Measurements from ENCODE around the gene OPCML. TPM values are rescaled to one million over a fixed set of nuclear protein-coding genes. Genes with fewer than 3 reads are reported as not detected.

The OPCML gene
- total and polyA plus RNA-seq, 4 donors = under 0.01 to 1.3 (median 0.88) TPM; not detected in 1

GRCh38 chr11:132595711-132596134, 936.6 kb downstream of the OPCML start:
- H3K4me3 ChIP-seq (ENCODE audit: low read length in 2 of 2) = no peak overlapping the region
- intact Hi-C loops (cut with DNase I) = no loop called here
- no peaks in the 10 kb centered on the region for H3K27me3 ChIP-seq (ENCODE audit: control insufficient read depth in 1 of 2, insufficient read depth in 2 of 2, low read length in 1 of 2)
- no peak for DNase-seq
- no peaks in the 10 kb centered on the region for H3K9me3 ChIP-seq (ENCODE audit: control insufficient read depth, low read length)
- H3K36me3 ChIP-seq (ENCODE audit: control insufficient read depth in 1 of 2, insufficient read depth in 2 of 2, low read length in 1 of 2) = no peaks in the 10 kb centered on the region
- no peak for ATAC-seq (ENCODE audit: low FRiP score)
- WGBS, 2 donors = 0 to 3% methylated on average over 1 of the region's 1 CpG
- H3K27ac ChIP-seq (ENCODE audit: low read depth in 1 of 2, low read length in 2 of 2) = no peak overlapping the region
- no peaks in the 10 kb centered on the region for H3K4me1 ChIP-seq (ENCODE audit: control insufficient read depth in 1 of 2, insufficient read depth in 2 of 2, low read length in 2 of 2)

- no peaks in the 10 kb centered on the region for H3K36me3 ChIP-seq (ENCODE audit: control insufficient read depth in 1 of 2, insufficient read depth in 2 of 2, low read length in 1 of 2)
- intact Hi-C loops (cut with DNase I) = no loop called here
- H3K4me3 ChIP-seq (ENCODE audit: low read length in 2 of 2) = no peak overlapping the region
- H3K4me1 ChIP-seq (ENCODE audit: control insufficient read depth in 1 of 2, insufficient read depth in 2 of 2, low read length in 2 of 2) = no peaks in the 10 kb centered on the region
- ATAC-seq (ENCODE audit: low FRiP score) = no peak
- H3K27ac ChIP-seq (ENCODE audit: low read depth in 1 of 2, low read length in 2 of 2) = no peak overlapping the region
- H3K9me3 ChIP-seq (ENCODE audit: control insufficient read depth, low read length) = no peaks in the 10 kb centered on the region
- no peak for DNase-seq
- WGBS, 2 donors = 32 to 45% methylated on average over 1 of the region's 1 CpG
- H3K27me3 ChIP-seq (ENCODE audit: control insufficient read depth in 1 of 2, insufficient read depth in 2 of 2, low read length in 1 of 2) = no peaks in the 10 kb centered on the region
Observed at GRCh38 chr11:132595246-132595645, 937.1 kb downstream of the OPCML start.

DNA sequence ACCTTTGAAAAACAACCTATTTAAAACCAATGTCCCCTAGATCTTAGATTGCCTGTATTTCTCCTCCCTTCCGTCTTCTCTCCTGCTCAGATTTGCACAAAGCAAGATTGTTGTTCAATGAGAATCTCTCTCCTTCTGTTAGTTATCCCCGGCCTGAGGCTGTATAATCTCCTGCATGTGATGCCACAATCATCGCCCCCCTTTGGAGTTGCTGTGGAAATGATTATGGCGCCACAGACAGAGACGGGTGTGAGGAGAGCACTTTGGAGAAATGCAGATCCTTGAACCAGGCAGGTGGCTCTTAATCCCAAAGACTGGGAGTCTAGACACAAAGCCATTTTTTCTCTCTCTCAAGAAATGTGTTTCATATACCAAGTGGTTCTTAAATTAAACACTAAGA, 941.3 kb downstream of the OPCML start:
- 77 to 85% methylated on average over 5 of the region's 5 CpGs for WGBS, 2 donors
- intact Hi-C loops (cut with DNase I) = no loop called here
- Histone ChIP-seq H3K36me3 (ENCODE audit: control insufficient read depth in 1 of 2, insufficient read depth in 2 of 2, low read length in 1 of 2) (no peaks in the 10 kb centered on the region), H3K4me3 (ENCODE audit: low read length in 2 of 2) (no peak overlapping the region), H3K27me3 (ENCODE audit: control insufficient read depth in 1 of 2, insufficient read depth in 2 of 2, low read length in 1 of 2) (no peaks in the 10 kb centered on the region), H3K9me3 (ENCODE audit: control insufficient read depth, low read length) (no peaks in the 10 kb centered on the region), H3K27ac (ENCODE audit: low read depth in 1 of 2, low read length in 2 of 2) (no peak overlapping the region), H3K4me1 (ENCODE audit: control insufficient read depth in 1 of 2, insufficient read depth in 2 of 2, low read length in 2 of 2) (no peaks in the 10 kb centered on the region)
- DNase-seq = no peak
- no peak for ATAC-seq (ENCODE audit: low FRiP score)

GRCh38 chr11:132590554-132590953, 941.7 kb downstream of the OPCML start:
- Histone ChIP-seq H3K27ac (ENCODE audit: low read depth in 1 of 2, low read length in 2 of 2) (no peak overlapping the region), H3K4me3 (ENCODE audit: low read length in 2 of 2) (no peak overlapping the region), H3K9me3 (ENCODE audit: control insufficient read depth, low read length) (no peaks in the 10 kb centered on the region), H3K4me1 (ENCODE audit: control insufficient read depth in 1 of 2, insufficient read depth in 2 of 2, low read length in 2 of 2) (no peaks in the 10 kb centered on the region), H3K27me3 (ENCODE audit: control insufficient read depth in 1 of 2, insufficient read depth in 2 of 2, low read length in 1 of 2) (no peaks in the 10 kb centered on the region), H3K36me3 (ENCODE audit: control insufficient read depth in 1 of 2, insufficient read depth in 2 of 2, low read length in 1 of 2) (no peaks in the 10 kb centered on the region)
- intact Hi-C loops (cut with DNase I) = no loop called here
- DNase-seq (no peak), ATAC-seq (ENCODE audit: low FRiP score) (no peak)
- WGBS, 2 donors = 36 to 49% methylated on average over 7 of the region's 7 CpGs

- no peak overlapping the region for H3K27ac ChIP-seq (ENCODE audit: low read depth in 1 of 2, low read length in 2 of 2)
- DNase-seq (no peak), ATAC-seq (ENCODE audit: low FRiP score) (no peak)
- H3K36me3 ChIP-seq (ENCODE audit: control insufficient read depth in 1 of 2, insufficient read depth in 2 of 2, low read length in 1 of 2) = no peaks in the 10 kb centered on the region
- no peaks in the 10 kb centered on the region for H3K27me3 ChIP-seq (ENCODE audit: control insufficient read depth in 1 of 2, insufficient read depth in 2 of 2, low read length in 1 of 2)
- H3K9me3 ChIP-seq (ENCODE audit: control insufficient read depth, low read length) = no peaks in the 10 kb centered on the region
- no peak overlapping the region for H3K4me3 ChIP-seq (ENCODE audit: low read length in 2 of 2)
- WGBS, 2 donors = 46 to 56% methylated on average over 1 of the region's 1 CpG
- H3K4me1 ChIP-seq (ENCODE audit: control insufficient read depth in 1 of 2, insufficient read depth in 2 of 2, low read length in 2 of 2) = no peaks in the 10 kb centered on the region
- intact Hi-C loops (cut with DNase I) = no loop called here
Observed at GRCh38 chr11:132589791-132590190, 942.5 kb downstream of the OPCML start.

DNA sequence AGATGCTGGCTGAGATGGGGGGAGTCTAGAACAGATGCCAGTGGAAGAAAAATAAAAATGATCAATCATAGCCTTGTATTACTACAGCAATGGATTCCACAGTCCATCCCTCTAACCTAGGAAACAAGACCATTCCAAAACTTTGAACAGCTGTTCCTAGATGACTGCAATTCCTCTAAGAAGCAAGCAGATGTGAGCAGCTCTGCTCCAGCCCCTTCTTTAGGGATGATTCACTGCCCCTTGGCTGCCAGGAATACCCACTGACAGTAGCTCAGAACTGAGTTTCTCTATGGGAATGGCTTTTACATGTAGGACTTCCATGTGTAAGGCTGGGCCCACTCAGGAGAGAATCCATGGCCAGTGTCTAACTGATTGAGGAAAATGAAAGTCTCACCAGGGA, 943.9 kb downstream of the OPCML start:
- intact Hi-C loops (cut with DNase I) = no loop called here
- Histone ChIP-seq H3K4me1 (ENCODE audit: control insufficient read depth in 1 of 2, insufficient read depth in 2 of 2, low read length in 2 of 2) (no peaks in the 10 kb centered on the region), H3K9me3 (ENCODE audit: control insufficient read depth, low read length) (no peaks in the 10 kb centered on the region), H3K27ac (ENCODE audit: low read depth in 1 of 2, low read length in 2 of 2) (no peak overlapping the region), H3K27me3 (ENCODE audit: control insufficient read depth in 1 of 2, insufficient read depth in 2 of 2, low read length in 1 of 2) (no peaks in the 10 kb centered on the region), H3K4me3 (ENCODE audit: low read length in 2 of 2) (no peak overlapping the region), H3K36me3 (ENCODE audit: control insufficient read depth in 1 of 2, insufficient read depth in 2 of 2, low read length in 1 of 2) (no peaks in the 10 kb centered on the region)
- ATAC-seq (ENCODE audit: low FRiP score) (no peak), DNase-seq (no peak)

DNA sequence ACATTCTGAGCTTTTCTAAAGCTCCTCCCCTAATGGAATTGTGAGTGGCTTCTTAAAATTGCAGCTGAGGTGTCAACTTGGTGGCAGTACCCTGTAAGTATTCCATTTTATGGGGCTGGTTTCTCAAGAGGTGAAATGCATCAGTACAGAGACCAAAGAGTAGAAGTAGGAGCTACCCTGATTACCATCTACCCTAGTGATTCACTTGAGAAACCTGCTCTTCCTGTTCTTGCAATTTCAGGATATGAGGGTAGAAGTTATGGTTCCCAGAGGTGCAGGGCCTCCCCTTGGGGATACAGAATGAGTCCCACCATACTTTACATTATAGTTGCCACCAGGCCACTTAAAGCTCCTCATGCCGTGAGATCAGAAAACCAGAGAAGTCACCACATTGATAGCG, 944.6 kb downstream of the OPCML start:
- H3K4me3 ChIP-seq (ENCODE audit: low read length in 2 of 2) = no peak overlapping the region
- H3K27ac ChIP-seq (ENCODE audit: low read depth in 1 of 2, low read length in 2 of 2) = no peak overlapping the region
- H3K4me1 ChIP-seq (ENCODE audit: control insufficient read depth in 1 of 2, insufficient read depth in 2 of 2, low read length in 2 of 2) = no peaks in the 10 kb centered on the region
- ATAC-seq (ENCODE audit: low FRiP score) (no peak), DNase-seq (no peak)
- intact Hi-C loops (cut with DNase I) = no loop called here
- no peaks in the 10 kb centered on the region for H3K9me3 ChIP-seq (ENCODE audit: control insufficient read depth, low read length)
- H3K36me3 ChIP-seq (ENCODE audit: control insufficient read depth in 1 of 2, insufficient read depth in 2 of 2, low read length in 1 of 2) = no peaks in the 10 kb centered on the region
- no peaks in the 10 kb centered on the region for H3K27me3 ChIP-seq (ENCODE audit: control insufficient read depth in 1 of 2, insufficient read depth in 2 of 2, low read length in 1 of 2)
- WGBS, 2 donors = 93 to 96% methylated on average over 2 of the region's 2 CpGs

GRCh38 chr11:132586801-132587200, 945.5 kb downstream of the OPCML start:
- ATAC-seq (ENCODE audit: low FRiP score) (no peak), DNase-seq (no peak)
- Histone ChIP-seq H3K36me3 (ENCODE audit: control insufficient read depth in 1 of 2, insufficient read depth in 2 of 2, low read length in 1 of 2) (no peaks in the 10 kb centered on the region), H3K27ac (ENCODE audit: low read depth in 1 of 2, low read length in 2 of 2) (no peak overlapping the region), H3K4me1 (ENCODE audit: control insufficient read depth in 1 of 2, insufficient read depth in 2 of 2, low read length in 2 of 2) (no peaks in the 10 kb centered on the region), H3K9me3 (ENCODE audit: control insufficient read depth, low read length) (no peaks in the 10 kb centered on the region), H3K27me3 (ENCODE audit: control insufficient read depth in 1 of 2, insufficient read depth in 2 of 2, low read length in 1 of 2) (no peaks in the 10 kb centered on the region), H3K4me3 (ENCODE audit: low read length in 2 of 2) (no peak overlapping the region)
- WGBS, 2 donors = 68 to 71% methylated on average over 2 of the region's 2 CpGs
- intact Hi-C loops (cut with DNase I) = no loop called here

DNA sequence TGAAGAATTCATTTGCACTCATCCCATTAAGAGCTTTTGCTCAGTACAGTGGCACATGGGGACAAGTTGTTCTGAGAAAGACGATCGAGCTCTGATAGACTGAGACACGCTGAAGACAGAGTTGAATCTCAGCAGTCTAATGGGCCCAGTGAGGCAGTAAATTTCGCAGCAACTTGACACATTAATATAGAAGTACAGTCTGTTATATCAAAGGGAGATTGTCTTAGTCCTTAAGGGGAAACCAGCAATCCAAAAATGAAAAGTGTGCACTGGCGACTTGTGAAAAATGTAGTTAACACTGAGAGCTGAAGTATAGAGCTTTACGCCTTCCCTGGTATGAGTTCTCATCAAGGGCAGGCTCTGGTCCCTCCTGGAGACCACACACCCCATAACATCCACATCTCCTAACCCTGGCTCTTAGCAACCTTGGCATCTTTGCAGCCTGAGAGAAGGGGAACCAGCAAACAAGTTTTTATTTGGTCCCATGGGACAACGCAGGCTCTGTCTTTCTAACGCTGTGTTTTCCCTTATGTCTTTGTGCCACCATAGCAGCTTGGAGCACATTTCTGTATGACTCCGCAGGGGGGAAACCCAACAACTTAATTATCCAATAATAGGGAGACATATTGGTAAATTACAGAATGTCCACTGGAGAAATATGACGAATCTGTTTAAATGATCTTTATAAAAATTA, 952.5 kb downstream of the OPCML start:
- Histone ChIP-seq H3K9me3 (ENCODE audit: control insufficient read depth, low read length) (peaks cover 3% of the 10 kb centered on the region), H3K36me3 (ENCODE audit: control insufficient read depth in 1 of 2, insufficient read depth in 2 of 2, low read length in 1 of 2) (no peaks in the 10 kb centered on the region), H3K27me3 (ENCODE audit: control insufficient read depth in 1 of 2, insufficient read depth in 2 of 2, low read length in 1 of 2) (no peaks in the 10 kb centered on the region), H3K4me3 (ENCODE audit: low read length in 2 of 2) (no peak overlapping the region), H3K27ac (ENCODE audit: low read depth in 1 of 2, low read length in 2 of 2) (no peak overlapping the region), H3K4me1 (ENCODE audit: control insufficient read depth in 1 of 2, insufficient read depth in 2 of 2, low read length in 2 of 2) (no peaks in the 10 kb centered on the region)
- DNase-seq = no peak
- intact Hi-C loops (cut with DNase I) = no loop called here
- 57 to 66% methylated on average over 10 of the region's 10 CpGs for WGBS, 2 donors
- no peak for ATAC-seq (ENCODE audit: low FRiP score)
